IPS DF 4.7 (cell line): ENCODE measurements around the gene PCDHA11.
"Not testable (repeated sequence)": the region's sequence is repeated elsewhere in the genome, so short reads cannot be mapped to it uniquely, and the experiment has no call there.

Experiments used
- DNase-seq: peaks from one replicate; pipeline ENCODE4 v3.0.0-alpha.2; 2013; ENCODE audit warnings: low spot score; ENCODE audit errors: extremely low read depth

Gene PCDHA11, protein sequence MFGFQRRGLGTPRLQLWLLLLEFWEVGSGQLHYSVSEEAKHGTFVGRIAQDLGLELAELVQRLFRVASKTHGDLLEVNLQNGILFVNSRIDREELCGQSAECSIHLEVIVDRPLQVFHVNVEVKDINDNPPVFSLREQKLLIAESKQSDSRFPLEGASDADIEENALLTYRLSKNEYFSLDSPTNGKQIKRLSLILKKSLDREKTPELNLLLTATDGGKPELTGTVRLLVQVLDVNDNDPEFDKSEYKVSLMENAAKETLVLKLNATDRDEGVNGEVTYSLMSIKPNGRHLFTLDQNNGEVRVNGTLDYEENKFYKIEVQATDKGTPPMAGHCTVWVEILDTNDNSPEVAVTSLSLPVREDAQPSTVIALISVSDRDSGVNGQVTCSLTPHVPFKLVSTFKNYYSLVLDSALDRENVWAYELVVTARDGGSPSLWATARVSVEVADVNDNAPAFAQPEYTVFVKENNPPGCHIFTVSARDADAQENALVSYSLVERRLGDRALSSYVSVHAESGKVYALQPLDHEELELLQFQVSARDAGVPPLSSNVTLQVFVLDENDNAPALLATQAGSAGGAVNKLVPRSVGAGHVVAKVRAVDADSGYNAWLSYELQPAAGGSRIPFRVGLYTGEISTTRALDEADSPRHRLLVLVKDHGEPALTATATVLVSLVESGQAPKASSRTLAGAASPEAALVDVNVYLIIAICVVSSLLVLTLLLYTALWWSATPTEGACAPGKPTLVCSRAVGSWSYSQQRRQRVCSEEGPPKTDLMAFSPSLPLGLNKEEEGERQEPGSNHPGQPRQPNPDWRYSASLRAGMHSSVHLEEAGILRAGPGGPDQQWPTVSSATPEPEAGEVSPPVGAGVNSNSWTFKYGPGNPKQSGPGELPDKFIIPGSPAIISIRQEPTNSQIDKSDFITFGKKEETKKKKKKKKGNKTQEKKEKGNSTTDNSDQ

DNA sequence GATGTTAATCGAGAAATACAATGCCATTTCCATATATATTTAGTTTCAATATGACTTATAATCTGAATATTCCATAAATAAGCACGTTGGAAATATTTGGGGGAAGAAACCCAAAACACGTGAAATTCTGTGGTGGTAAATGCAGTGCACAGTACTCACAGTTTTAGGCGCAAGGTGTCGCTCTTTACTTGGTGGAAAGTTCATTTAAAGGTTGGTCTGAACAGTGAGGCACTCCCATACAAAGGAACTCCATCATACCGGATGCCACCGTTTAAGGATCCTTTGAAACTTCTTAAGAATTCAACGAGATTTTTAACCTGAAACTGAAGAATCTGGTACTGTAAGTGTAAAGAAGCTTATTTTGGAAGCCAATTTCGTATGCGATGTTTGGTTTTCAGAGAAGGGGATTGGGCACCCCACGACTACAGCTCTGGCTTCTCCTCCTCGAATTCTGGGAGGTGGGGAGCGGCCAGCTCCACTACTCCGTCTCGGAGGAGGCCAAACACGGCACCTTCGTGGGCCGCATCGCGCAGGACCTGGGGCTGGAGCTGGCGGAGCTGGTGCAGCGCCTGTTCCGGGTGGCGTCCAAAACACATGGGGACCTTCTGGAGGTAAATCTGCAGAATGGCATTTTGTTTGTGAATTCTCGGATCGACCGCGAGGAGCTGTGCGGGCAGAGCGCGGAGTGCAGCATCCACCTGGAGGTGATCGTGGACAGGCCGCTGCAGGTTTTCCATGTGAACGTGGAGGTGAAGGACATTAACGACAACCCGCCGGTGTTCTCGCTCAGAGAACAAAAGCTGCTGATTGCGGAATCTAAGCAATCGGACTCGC lies at the start of gene PCDHA11:
Gene PCDHA11 (plus strand): TSS at position 237 of the 834 bp plus-strand sequence. CDS start 147 bp downstream, at position 384.
- DNase-seq, result no peak

DNA sequence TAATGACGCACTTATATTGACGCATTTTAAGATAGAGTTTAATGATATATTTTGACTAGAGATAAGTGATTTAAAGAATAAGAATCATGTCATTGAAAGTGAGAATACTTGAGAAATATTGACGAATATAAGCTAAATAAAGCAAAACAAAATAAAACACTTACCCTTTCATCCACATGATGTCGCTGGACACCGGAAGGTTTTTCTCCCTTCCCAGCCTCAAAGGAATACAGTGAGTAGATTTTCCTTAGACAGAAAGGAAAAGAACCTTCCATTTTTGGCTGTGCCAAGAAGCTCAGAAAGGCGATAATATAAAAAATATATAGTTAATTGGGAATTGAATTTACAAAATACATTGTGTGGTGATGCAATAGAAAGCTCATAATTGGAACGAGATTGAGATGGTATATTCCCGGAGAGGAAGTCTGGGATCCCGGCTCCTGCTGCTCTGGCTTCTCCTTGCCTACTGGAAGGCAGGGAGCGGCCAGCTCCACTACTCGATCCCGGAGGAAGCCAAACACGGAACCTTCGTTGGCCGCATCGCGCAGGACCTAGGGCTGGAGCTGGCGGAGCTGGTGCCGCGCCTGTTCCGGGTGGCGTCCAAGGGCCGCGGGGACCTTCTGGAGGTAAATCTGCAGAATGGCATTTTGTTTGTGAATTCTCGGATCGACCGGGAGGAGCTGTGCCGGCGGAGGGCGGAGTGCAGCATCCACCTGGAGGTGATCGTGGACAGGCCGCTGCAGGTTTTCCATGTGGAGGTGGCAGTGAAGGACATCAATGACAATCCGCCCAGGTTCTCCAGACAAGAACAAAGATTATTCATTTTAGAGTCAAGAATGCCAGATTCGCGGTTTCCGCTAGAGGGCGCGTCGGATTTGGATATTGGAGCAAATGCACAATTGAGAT lies 47.1 kb upstream of the PCDHA11 start, which contains the start of gene PCDHA5:
Gene PCDHA5 (plus strand): TSS at position 239 of the 906 bp plus-strand sequence.
- no peak for DNase-seq

DNA sequence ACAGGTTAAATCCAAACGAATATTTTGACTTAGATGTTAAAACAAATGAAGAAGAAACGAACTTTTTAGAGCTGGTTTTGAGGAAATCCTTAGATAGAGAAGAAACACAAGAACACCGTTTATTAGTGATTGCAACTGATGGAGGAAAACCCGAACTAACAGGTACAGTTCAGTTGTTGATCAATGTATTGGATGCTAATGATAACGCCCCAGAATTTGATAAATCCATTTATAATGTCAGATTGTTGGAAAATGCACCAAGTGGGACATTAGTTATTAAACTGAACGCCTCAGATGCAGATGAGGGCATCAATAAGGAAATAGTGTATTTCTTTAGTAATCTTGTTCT lies 46.5 kb upstream of the PCDHA11 start:
- DNase-seq, result no peak

DNA sequence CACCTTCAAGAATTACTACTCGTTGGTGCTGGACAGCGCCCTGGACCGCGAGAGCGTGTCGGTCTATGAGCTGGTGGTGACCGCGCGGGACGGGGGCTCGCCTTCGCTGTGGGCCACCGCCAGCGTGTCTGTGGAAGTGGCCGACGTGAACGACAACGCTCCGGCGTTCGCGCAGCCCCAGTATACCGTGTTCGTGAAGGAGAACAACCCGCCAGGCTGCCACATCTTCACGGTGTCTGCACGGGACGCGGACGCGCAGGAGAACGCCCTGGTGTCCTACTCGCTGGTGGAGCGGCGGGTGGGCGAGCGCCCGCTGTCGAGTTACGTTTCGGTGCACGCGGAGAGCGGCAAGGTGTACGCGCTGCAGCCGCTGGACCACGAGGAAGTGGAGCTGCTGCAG lies 45.8 kb upstream of the PCDHA11 start:
- DNase-seq, result not testable (repeated sequence)

DNA sequence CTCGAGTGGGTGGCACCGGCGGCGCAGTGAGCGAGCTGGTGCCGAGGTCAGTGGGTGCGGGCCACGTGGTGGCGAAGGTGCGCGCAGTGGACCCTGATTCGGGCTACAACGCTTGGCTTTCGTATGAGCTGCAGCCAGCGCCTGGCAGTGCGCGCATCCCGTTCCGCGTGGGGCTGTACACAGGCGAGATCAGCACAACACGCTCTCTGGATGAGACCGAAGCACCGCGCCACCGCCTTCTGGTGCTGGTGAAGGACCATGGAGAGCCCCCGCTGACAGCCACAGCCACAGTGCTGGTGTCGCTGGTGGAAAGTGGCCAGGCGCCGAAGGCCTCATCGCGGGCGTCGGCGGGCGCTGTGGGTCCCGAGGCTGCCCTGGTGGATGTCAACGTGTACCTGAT lies 45.3 kb upstream of the PCDHA11 start:
- DNase-seq, result no peak

DNA sequence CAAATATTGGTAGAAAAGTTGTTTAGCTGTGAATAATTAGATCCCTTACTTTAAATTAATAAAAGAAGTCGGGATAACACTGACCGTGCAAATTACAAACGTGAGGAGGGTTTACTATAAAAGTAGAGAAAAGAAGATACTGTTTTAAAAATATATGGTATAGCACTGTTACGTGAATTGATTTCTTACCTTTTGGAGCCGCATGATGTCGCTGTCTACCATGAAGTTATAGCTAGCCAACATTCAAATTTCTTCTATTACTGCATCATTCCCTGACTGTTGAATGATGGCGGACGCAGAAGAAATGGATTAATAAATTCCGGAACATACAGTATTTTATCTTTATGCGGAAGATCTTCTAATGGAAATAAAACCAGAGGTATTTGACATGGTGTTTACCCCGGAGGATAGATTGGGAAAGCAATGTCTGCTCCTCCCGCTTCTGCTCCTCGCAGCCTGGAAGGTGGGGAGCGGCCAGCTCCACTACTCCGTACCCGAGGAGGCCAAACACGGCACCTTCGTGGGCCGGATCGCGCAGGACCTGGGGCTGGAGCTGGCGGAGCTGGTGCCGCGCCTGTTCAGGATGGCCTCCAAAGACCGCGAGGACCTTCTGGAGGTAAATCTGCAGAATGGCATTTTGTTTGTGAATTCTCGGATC lies 40.9 kb upstream of the PCDHA11 start, which contains the start of gene PCDHA6:
Gene PCDHA6 (plus strand): TSS at position 257 of the 658 bp plus-strand sequence. CDS start 132 bp downstream, at position 389.
- DNase-seq, result no peak

DNA sequence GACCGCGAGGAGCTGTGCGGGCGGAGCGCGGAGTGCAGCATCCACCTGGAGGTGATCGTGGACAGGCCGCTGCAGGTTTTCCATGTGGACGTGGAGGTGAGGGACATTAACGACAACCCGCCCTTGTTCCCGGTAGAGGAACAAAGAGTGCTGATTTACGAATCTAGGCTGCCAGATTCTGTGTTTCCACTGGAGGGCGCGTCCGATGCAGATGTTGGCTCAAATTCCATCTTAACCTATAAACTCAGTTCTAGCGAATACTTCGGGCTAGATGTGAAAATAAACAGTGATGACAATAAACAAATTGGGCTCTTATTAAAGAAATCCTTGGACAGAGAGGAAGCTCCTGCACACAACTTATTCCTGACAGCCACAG lies 40.4 kb upstream of the PCDHA11 start:
- no peak for DNase-seq

DNA sequence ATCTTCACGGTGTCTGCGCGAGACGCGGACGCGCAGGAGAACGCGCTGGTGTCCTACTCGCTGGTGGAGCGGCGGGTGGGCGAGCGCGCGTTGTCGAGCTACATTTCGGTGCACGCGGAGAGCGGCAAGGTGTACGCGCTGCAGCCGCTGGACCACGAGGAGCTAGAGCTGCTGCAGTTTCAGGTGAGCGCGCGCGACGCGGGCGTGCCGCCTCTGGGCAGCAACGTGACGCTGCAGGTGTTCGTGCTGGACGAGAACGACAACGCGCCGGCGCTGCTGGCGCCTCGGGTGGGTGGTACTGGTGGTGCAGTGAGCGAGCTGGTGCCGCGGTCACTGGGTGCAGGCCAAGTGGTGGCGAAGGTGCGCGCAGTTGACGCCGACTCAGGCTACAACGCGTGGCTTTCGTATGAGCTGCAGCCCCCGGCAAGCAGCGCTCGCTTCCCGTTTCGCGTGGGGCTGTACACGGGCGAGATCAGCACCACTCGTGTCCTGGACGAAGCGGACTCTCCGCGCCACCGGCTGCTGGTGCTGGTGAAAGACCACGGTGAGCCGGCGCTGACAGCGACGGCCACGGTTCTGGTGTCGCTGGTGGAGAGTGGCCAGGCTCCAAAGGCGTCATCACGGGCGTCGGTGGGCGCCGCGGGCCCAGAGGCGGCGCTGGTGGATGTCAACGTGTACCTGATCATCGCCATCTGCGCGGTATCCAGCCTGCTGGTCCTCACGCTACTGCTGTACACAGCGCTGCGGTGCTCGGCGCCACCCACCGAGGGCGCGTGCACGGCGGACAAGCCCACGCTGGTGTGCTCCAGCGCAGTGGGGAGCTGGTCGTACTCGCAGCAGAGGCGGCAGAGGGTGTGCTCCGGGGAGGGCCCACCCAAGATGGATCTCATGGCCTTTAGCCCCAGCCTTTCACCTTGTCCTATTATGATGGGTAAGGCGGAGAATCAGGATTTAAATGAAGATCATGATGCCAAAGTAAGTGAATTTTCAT lies 39.0 kb upstream of the PCDHA11 start:
- not testable (repeated sequence) for DNase-seq

DNA sequence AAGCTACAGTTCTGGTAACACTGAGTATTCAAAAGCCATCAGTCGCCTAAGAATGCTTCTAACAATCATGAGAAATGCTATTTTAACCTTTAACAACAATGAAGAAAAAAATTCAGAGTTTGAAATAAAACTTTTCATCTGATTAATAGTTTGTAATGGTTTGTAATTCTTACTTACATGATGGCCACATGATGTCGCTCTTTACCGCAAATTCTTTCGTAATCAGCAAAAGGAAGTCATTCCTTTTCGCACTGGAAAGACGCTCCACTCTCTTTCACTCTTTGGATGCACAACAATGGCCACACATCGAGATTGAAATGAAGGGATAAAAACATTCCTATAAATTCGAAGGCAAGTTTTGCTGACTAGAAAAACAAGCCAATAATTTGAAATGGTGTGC lies 34.8 kb upstream of the PCDHA11 start, which contains the start of gene PCDHA7:
Gene PCDHA7 (plus strand): TSS at position 277 of the 400 bp plus-strand sequence. CDS start 115 bp downstream, at position 392.
- no peak for DNase-seq

DNA sequence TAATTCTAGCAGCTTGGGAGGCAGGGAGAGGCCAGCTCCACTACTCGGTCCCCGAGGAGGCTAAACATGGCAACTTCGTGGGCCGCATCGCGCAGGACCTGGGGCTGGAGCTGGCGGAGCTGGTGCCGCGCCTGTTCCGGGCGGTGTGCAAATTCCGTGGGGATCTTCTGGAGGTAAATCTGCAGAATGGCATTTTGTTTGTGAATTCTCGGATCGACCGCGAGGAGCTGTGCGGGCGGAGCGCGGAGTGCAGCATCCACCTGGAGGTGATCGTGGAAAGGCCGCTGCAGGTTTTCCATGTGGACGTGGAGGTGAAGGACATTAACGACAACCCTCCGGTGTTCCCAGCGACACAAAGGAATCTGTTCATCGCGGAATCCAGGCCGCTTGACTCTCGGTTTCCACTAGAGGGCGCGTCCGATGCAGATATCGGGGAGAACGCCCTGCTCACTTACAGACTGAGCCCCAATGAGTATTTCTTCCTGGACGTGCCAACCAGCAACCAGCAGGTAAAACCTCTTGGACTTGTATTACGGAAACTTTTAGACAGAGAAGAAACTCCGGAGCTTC lies 34.2 kb upstream of the PCDHA11 start:
- DNase-seq, result not testable (repeated sequence)

DNA sequence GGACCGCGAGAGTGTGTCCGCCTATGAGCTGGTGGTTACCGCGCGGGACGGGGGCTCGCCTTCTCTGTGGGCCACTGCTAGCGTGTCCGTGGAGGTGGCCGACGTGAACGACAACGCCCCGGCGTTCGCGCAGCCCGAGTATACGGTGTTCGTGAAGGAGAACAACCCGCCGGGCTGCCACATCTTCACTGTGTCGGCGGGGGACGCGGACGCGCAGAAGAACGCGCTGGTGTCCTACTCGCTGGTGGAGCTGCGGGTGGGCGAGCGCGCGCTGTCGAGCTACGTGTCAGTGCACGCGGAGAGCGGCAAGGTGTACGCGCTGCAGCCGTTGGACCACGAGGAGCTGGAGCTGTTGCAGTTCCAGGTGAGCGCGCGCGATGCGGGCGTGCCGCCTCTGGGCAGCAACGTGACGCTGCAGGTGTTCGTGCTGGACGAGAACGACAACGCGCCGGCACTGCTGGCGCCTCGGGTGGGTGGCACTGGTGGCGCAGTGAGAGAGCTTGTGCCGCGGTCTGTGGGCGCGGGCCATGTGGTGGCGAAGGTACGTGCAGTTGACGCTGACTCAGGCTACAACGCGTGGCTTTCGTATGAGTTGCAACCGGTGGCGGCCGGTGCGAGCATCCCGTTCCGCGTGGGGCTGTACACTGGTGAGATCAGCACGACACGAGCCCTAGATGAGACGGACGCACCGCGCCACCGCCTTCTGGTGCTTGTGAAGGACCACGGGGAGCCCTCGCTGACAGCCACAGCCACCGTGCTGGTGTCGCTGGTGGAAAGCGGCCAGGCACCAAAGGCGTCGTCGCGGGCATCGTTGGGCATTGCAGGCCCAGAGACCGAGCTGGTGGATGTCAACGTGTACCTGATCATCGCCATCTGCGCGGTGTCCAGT lies 32.9 kb upstream of the PCDHA11 start:
- DNase-seq, result no peak

DNA sequence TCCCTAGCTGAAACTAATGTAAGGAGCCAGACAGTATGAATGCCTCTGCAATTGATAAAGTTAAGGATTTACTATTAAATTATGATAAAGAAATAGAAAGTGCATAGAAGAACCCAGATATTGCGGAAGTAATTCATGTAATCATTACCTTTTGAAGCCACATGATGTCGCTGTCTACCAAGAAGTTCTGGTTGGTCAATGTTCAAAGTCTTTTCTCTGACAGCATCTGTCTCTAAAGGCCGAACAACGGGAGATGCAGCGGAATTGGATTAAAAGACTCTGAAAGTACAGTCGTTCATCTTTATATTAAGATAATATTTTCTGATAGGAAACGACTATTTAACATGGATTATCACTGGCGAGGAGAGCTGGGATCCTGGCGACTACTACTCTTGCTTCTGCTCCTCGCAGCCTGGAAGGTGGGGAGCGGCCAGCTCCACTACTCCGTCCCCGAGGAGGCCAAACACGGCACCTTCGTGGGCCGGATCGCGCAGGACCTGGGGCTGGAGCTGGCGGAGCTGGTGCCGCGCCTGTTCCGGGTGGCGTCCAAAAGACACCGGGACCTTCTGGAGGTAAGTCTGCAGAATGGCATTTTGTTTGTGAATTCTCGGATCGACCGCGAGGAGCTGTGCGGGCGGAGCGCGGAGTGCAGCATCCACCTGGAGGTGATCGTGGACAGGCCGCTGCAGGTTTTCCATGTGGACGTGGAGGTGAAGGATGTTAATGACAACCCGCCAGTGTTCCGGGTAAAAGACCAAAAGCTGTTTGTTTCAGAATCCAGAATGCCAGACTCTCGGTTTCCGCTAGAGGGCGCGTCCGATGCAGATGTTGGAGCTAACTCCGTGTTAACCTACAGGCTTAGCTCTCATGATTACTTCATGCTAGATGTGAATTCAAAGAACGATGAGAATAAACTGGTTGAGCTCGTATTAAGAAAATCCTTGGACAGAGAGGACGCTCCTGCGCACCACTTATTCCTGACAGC lies 27.5 kb upstream of the PCDHA11 start, which contains the start of gene PCDHA8:
Gene PCDHA8 (plus strand): TSS at position 210 of the 985 bp plus-strand sequence. CDS start 135 bp downstream, at position 345.
- DNase-seq, result no peak

DNA sequence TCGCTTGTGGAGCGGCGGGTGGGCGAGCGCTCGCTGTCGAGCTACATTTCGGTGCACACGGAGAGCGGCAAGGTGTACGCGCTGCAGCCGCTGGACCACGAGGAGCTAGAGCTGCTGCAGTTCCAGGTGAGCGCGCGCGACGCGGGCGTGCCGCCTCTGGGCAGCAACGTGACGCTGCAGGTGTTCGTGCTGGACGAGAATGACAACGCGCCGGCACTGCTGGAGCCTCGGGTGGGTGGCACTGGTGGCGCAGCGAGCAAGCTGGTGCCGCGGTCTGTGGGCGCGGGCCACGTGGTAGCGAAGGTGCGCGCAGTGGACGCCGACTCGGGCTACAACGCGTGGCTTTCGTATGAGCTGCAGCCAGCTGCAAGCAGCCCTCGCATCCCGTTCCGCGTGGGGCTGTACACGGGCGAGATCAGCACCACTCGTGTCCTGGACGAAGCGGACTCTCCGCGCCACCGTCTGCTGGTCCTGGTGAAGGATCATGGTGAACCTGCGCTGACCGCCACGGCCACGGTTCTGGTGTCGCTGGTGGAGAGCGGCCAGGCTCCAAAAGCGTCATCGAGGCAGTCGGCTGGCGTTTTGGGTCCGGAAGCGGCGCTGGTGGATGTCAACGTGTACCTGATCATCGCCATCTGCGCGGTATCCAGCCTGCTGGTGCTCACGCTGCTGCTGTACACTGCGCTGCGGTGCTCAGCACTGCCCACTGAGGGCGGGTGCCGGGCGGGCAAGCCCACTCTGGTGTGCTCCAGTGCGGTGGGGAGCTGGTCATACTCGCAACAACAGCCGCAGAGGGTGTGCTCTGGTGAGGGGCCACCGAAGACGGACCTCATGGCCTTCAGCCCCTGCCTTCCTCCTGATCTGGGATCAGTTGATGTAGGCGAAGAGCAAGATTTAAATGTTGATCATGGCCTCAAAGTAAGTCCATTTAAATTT lies 25.7 kb upstream of the PCDHA11 start:
- no peak for DNase-seq
